Activated CD4-positive, CD25-positive, alpha-beta regulatory T cell (primary cell): ENCODE results near the gene KCNH2.
"Not testable (repeated sequence)": the region's sequence is repeated elsewhere in the genome, so short reads cannot be mapped to it uniquely, and the experiment has no call there.

ENCODE experiments used
- DNase-seq, 4 experiments: peaks; one replicate each; lab custom pipeline; 2025; lab: John Stamatoyannopoulos, UW

Gene KCNH2

GRCh38 chr7:150934045-150934766, 43.9 kb downstream of the KCNH2 start:
- no peak for DNase-seq

- no peak for DNase-seq
Measured at GRCh38 chr7:150931199-150931869, 46.8 kb downstream of the KCNH2 start.

- no peak for DNase-seq
Measured at GRCh38 chr7:150928541-150928940, 49.6 kb downstream of the KCNH2 start.

GRCh38 chr7:150927956-150928344, 50.2 kb downstream of the KCNH2 start:
- DNase-seq = no peak

GRCh38 chr7:150927157-150927955, 50.8 kb downstream of the KCNH2 start:
- DNase-seq = no peak

- DNase-seq = no peak
Measured at GRCh38 chr7:150926066-150926465, 52.1 kb downstream of the KCNH2 start.

- DNase-seq = no peak
Measured at GRCh38 chr7:150924369-150924781, 53.7 kb downstream of the KCNH2 start.

GRCh38 chr7:150923802-150924201, 54.3 kb downstream of the KCNH2 start:
- no peak for DNase-seq

- no peak for DNase-seq
Measured at GRCh38 chr7:150923196-150923595, 54.9 kb downstream of the KCNH2 start.

- no peak for DNase-seq
Measured at GRCh38 chr7:150919160-150919559, 59.0 kb downstream of the KCNH2 start.

GRCh38 chr7:150918378-150918777, 59.7 kb downstream of the KCNH2 start:
- DNase-seq = no peak

- DNase-seq = no peak
Measured at GRCh38 chr7:150917969-150918368, 60.2 kb downstream of the KCNH2 start.

- DNase-seq = no peak
Measured at GRCh38 chr7:150916670-150917069, 61.5 kb downstream of the KCNH2 start.

GRCh38 chr7:150914966-150915365, 63.2 kb downstream of the KCNH2 start:
- no peak for DNase-seq

GRCh38 chr7:150914196-150914595, 63.9 kb downstream of the KCNH2 start:
- DNase-seq = no peak

GRCh38 chr7:150912427-150912826, 65.7 kb downstream of the KCNH2 start:
- no peak for DNase-seq

- DNase-seq = no peak
Measured at GRCh38 chr7:150911590-150912267, 66.4 kb downstream of the KCNH2 start.

- DNase-seq = no peak
Measured at GRCh38 chr7:150910996-150911422, 67.1 kb downstream of the KCNH2 start.

GRCh38 chr7:150910305-150910995, 67.7 kb downstream of the KCNH2 start:
- not testable (repeated sequence) for DNase-seq

- DNase-seq = no peak
Measured at GRCh38 chr7:150909200-150909995, 68.7 kb downstream of the KCNH2 start.

GRCh38 chr7:150908173-150908572, 69.9 kb downstream of the KCNH2 start:
- DNase-seq = no peak
